Keratinocyte (primary cell): ENCODE data around the gene RPS29. TPM values are rescaled to one million over a fixed set of nuclear protein-coding genes. Genes with fewer than 3 reads are reported as not detected.

Experiments used
- DNase-seq: peaks from one replicate; pipeline ENCODE4 v3.0.0-alpha.2; 2011; ENCODE audit warnings: low read depth, missing footprints, low spot score
- FAIRE-seq: peaks from 2 replicates; lab custom pipeline; 2011; peaks lifted over from hg19 to GRCh38; lab: Jason Lieb, UNC
- H2AFZ ChIP-seq: 2 replicates; pipeline ENCODE4 v1.6.0; 2012; ENCODE audit warnings: low read length, control low read depth, inconsistent platforms; ENCODE audit not compliant: control insufficient read depth
- H3K27ac ChIP-seq: 2 replicates; pipeline ENCODE4 v1.5.1; 2011; ENCODE audit warnings: low read length; ENCODE audit not compliant: control insufficient read depth, insufficient read depth
- H3K27me3 ChIP-seq: 3 replicates; pipeline ENCODE4 v1.6.0; 2011; ENCODE audit warnings: low read length; ENCODE audit not compliant: control insufficient read depth, insufficient read depth; ENCODE audit errors: extremely low read depth
- H3K36me3 ChIP-seq, 2 experiments: 2 replicates in 1 of 2; 3 replicates in 1 of 2; pipeline ENCODE4 v1.5.1; 2011; ENCODE audit warnings: low read length in 2 of 2, mild to moderate bottlenecking in 1 of 2; ENCODE audit not compliant: control insufficient read depth in 2 of 2, insufficient read depth in 2 of 2; ENCODE audit errors: extremely low read depth in 1 of 2
- H3K4me1 ChIP-seq: 3 replicates; pipeline ENCODE4 v1.5.1; 2011; ENCODE audit warnings: low read length; ENCODE audit not compliant: control insufficient read depth, insufficient read depth; ENCODE audit errors: extremely low read depth
- H3K4me2 ChIP-seq: 3 replicates; pipeline ENCODE4 v1.6.0; 2011; ENCODE audit warnings: low read depth, low read length; ENCODE audit not compliant: control insufficient read depth, insufficient read depth; ENCODE audit errors: extremely low read depth
- H3K4me3 ChIP-seq, 3 experiments: fragments of 200-600 bp in 1 of 3; sonication (generic) in 1 of 3; 2 replicates in 2 of 3; 3 replicates in 1 of 3; pipeline ENCODE4 v1.5.1; 2011 to 2016; ENCODE audit warnings: low read length in 3 of 3, mild to moderate bottlenecking in 3 of 3, control low read depth in 2 of 3, inconsistent platforms in 1 of 3, low read depth in 1 of 3, mixed read lengths in 1 of 3, mixed run types in 1 of 3, moderate library complexity in 1 of 3; ENCODE audit not compliant: control insufficient read depth in 2 of 3, insufficient read depth in 2 of 3; ENCODE audit errors: extremely low read depth in 1 of 3
- H3K79me2 ChIP-seq: 2 replicates; pipeline ENCODE4 v1.6.0; 2012; ENCODE audit warnings: low read length; ENCODE audit not compliant: control insufficient read depth, insufficient read depth
- H3K9ac ChIP-seq: 3 replicates; pipeline ENCODE4 v1.6.0; 2011; ENCODE audit warnings: low read length; ENCODE audit not compliant: control insufficient read depth, insufficient read depth; ENCODE audit errors: extremely low read depth
- H3K9me1 ChIP-seq: 3 replicates; pipeline ENCODE4 v1.6.0; 2011; ENCODE audit warnings: low read length; ENCODE audit not compliant: control insufficient read depth, insufficient read depth; ENCODE audit errors: extremely low read depth
- H3K9me3 ChIP-seq: 2 replicates; pipeline ENCODE4 v1.5.1; 2012; ENCODE audit warnings: low read depth, low read length; ENCODE audit not compliant: control insufficient read depth
- H4K20me1 ChIP-seq: 3 replicates; pipeline ENCODE4 v1.6.0; 2011; ENCODE audit warnings: low read length; ENCODE audit not compliant: control insufficient read depth, insufficient read depth; ENCODE audit errors: extremely low read depth
- EZH2 ChIP-seq: IDR thresholded peaks from one replicate; pipeline ENCODE4 v1.6.1; 2012; ENCODE audit warnings: inconsistent platforms, mild to moderate bottlenecking, low read length, moderate library complexity
- dilution Hi-C: fragments of 300-500 bp; cut with MboI; formaldehyde crosslinking; loops from one replicate; pipeline ENCODE4 v1.7.0; 2020; ENCODE audit warnings: low sequenced_read_pairs; ENCODE audit not compliant: extremely low pct_ligation_motif_present
- polyA plus RNA-seq, 5 experiments: library from polyadenylated mRNA; depleted of rRNA in 3 of 5; stranded (reverse) in 3 of 5; stranded (forward) in 1 of 5; unstranded in 1 of 5; fragments of >200 nt; gene quantifications; 1 replicate in 1 of 5; 2 replicates in 3 of 5; 3 replicates in 1 of 5; pipeline versions ENCODE4 v1.2.1 to v1.2.3, GENCODE V29; 2011 to 2012; ENCODE audit warnings: missing spikeins in 2 of 5, low read depth in 1 of 5, low replicate concordance in 1 of 5
- TF ChIP-seq, protein P1 (sequence below), 3 experiments: IDR thresholded peaks in 1 of 3; conservative IDR thresholded peaks in 1 of 3; optimal IDR thresholded peaks in 1 of 3; 2 replicates in 2 of 3; 3 replicates in 1 of 3; pipeline versions ENCODE3 to v1.5.1; 2011; ENCODE audit warnings: low read length in 3 of 3, mild to moderate bottlenecking in 3 of 3, moderate library complexity in 2 of 3, control low read depth in 1 of 3, inconsistent platforms in 1 of 3; ENCODE audit not compliant: insufficient read depth in 2 of 3; ENCODE audit errors: extremely low read depth in 1 of 3

RPS29 gene
- polyA plus RNA-seq, 1 donor (not counting 4 experiments of a cell fraction or from before 2014, with no cell fraction given) = 3,884 TPM

DNA sequence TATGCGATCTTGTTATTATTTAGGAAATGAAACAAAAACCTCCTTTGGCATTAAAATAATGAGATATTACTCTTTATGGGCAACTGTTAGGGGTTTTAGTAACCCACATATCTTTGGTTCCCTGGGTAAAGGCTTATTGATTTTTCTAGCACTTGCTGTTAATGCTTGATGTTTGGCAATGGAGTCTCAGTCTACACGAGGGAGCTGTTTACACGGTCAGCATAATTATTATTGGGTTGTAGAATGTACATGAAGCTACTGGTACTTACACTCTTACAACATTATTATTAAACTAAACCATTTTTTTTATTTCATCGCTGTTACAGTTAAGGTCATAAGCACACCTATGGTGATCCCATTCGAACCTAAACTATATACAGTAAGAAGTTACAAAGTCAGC lies 12.1 kb downstream of the RPS29 start:
- no peaks in the 10 kb centered on the region for H3K9me3 ChIP-seq
- H4K20me1 ChIP-seq = no peaks in the 10 kb centered on the region
- no peaks in the 10 kb centered on the region for H3K9me1 ChIP-seq
- H3K79me2 ChIP-seq = no peaks in the 10 kb centered on the region
- H2AFZ ChIP-seq = no peak overlapping the region
- TF ChIP-seq, protein P1, sequence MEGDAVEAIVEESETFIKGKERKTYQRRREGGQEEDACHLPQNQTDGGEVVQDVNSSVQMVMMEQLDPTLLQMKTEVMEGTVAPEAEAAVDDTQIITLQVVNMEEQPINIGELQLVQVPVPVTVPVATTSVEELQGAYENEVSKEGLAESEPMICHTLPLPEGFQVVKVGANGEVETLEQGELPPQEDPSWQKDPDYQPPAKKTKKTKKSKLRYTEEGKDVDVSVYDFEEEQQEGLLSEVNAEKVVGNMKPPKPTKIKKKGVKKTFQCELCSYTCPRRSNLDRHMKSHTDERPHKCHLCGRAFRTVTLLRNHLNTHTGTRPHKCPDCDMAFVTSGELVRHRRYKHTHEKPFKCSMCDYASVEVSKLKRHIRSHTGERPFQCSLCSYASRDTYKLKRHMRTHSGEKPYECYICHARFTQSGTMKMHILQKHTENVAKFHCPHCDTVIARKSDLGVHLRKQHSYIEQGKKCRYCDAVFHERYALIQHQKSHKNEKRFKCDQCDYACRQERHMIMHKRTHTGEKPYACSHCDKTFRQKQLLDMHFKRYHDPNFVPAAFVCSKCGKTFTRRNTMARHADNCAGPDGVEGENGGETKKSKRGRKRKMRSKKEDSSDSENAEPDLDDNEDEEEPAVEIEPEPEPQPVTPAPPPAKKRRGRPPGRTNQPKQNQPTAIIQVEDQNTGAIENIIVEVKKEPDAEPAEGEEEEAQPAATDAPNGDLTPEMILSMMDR (optimal IDR thresholded peaks at IDR 0.05 in 1 of 3, IDR thresholded peaks at IDR 0.05 in 1 of 3, conservative IDR thresholded peaks at IDR 0.05 in 1 of 3; ENCODE audit: extremely low read depth in 1 of 3, insufficient read depth in 2 of 3, low read length in 3 of 3) = no peak
- no peak for TF ChIP-seq EZH2
- H3K27ac ChIP-seq = no peak overlapping the region
- dilution Hi-C loops = no loop called here
- H3K4me1 ChIP-seq = no peaks in the 10 kb centered on the region
- no peak overlapping the region for H3K4me3 ChIP-seq
- H3K27me3 ChIP-seq = no peaks in the 10 kb centered on the region
- H3K4me2 ChIP-seq = no peak overlapping the region
- H3K9ac ChIP-seq = no peak overlapping the region
- peaks cover 4 to 14% of the 10 kb centered on the region in 2 experiments for H3K36me3 ChIP-seq
- FAIRE-seq (no peak), DNase-seq (no peak)

DNA sequence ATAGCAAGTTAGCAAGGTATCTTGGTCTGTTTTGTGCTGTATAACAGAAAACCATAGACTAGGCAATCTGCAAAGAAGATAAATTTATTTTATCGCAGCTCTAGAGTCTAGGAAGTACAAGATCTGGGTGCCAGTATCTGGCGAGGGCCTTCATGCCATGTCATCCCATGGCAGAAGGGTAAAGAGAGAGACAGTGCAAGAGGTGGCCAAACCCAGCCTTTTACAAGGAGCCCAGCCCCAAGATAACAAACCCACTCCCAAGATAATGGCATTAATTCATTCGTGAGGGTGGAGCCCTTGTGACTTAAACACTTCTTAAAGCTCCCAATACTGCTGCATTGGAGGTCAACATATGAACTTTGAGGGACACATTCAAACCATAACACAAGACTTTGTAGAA lies 16.9 kb downstream of the RPS29 start:
- Histone ChIP-seq H2AFZ (no peak overlapping the region), H3K4me3 (no peak overlapping the region), H3K9me1 (no peaks in the 10 kb centered on the region), H3K4me2 (no peak overlapping the region), H3K4me1 (no peaks in the 10 kb centered on the region), H3K27me3 (no peaks in the 10 kb centered on the region), H3K9ac (no peak overlapping the region), H4K20me1 (no peaks in the 10 kb centered on the region), H3K9me3 (no peaks in the 10 kb centered on the region), H3K79me2 (no peaks in the 10 kb centered on the region), H3K36me3 (no peaks in the 10 kb centered on the region), H3K27ac (no peak overlapping the region)
- no peak for FAIRE-seq
- dilution Hi-C loops = no loop called here
- DNase-seq = no peak
- TF ChIP-seq EZH2 = no peak
- TF ChIP-seq, protein P1 (optimal IDR thresholded peaks at IDR 0.05 in 1 of 3, IDR thresholded peaks at IDR 0.05 in 1 of 3, conservative IDR thresholded peaks at IDR 0.05 in 1 of 3; ENCODE audit: extremely low read depth in 1 of 3, insufficient read depth in 2 of 3, low read length in 3 of 3) = no peak
